Activated CD8-positive, alpha-beta memory T cell treated with anti-CD3 and anti-CD28 coated beads, Interleukin-2, amount 10 ng/mL, durations not matched to agents 7 days and 5 days (primary cell): ENCODE measurements around the gene MUC6. TPM values are rescaled to one million over a fixed set of nuclear protein-coding genes. Genes with fewer than 3 reads are reported as not detected.

Experiments
- ATAC-seq: fragments of 150-1000 bp; cut with Tn5 transposase; one replicate; pipeline ENCODE4 v1.10.0; 2021; ENCODE audit warnings: moderate library complexity
- CTCF ChIA-PET: fragments of 350-600 bp; sonication (Branson Sonifier 250); formaldehyde crosslinking; loops from one replicate; lab custom pipeline; 2021; ENCODE audit warnings: antibody characterized with exemption; lab: Charles Lee
- DNase-seq: peaks from one replicate; pipeline ENCODE4 v3.0.0-alpha.2; 2020
- H3K27ac Mint-ChIP-seq: one replicate; pipeline ENCODE4 v1.8.0; 2021; ENCODE audit warnings: mild to moderate bottlenecking, mixed read lengths
- H3K27me3 Mint-ChIP-seq: one replicate; pipeline ENCODE4 v1.8.0; 2021; ENCODE audit warnings: mixed read lengths
- H3K36me3 Mint-ChIP-seq: one replicate; pipeline ENCODE4 v1.8.0; 2021; ENCODE audit warnings: mild to moderate bottlenecking, mixed read lengths
- H3K4me1 Mint-ChIP-seq: one replicate; pipeline ENCODE4 v1.8.0; 2021; ENCODE audit warnings: mixed read lengths
- H3K4me3 Mint-ChIP-seq: one replicate; pipeline ENCODE4 v1.8.0; 2021; ENCODE audit warnings: mild to moderate bottlenecking, moderate library complexity, mixed read lengths
- H3K9me3 Mint-ChIP-seq: one replicate; pipeline ENCODE4 v1.8.0; 2022; ENCODE audit warnings: low read depth, mixed read lengths
- total RNA-seq, 2 experiments: library from RNA; stranded (reverse); gene quantifications; one replicate each; pipeline ENCODE4 v1.2.3, GENCODE V29; 2021

The MUC6 gene
- total RNA-seq, 2 experiments from 2014 or later: not detected

GRCh38 chr11:973237-973636 is 63.3 kb downstream of the MUC6 start:
- CTCF ChIA-PET: no interaction called here

DNA sequence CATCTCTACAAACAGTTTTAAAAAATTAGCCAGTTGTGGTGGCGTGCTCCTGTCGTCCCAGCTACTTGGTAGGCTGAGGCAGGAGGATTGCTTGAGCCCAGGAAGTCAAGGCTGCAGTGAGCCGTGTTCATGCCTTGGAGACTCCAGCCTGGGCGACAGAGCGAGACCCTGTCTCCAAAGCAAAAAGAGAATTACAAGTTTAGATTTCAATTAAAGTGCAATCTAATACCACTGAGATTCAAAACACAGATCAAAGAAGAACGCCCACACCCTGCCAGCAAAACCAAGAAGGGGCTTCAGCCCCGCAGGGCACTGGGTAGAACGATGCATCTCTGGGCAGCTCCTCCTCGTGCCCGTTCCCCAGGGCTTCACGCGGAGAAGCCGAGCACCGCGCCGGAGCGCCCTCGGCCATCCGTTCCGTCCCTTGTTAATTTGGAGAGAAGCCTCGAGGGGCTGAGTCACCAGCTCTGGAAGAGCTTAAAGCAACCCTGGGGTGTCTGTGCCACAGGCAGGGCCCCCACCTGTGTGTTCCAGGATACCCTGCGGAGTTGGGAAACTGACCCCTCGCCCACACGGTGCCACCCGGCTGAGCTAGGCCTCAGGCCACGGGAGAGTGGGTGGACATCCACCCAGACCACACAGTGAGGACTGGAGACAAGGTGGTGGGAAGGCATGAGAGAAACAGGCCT is 63.9 kb downstream of the MUC6 start:
- DNase-seq (no peak), ATAC-seq (no peak)
- H3K27me3 Mint-ChIP-seq: no peaks in the 10 kb centered on the region
- H3K9me3 Mint-ChIP-seq: no peaks in the 10 kb centered on the region
- H3K36me3 Mint-ChIP-seq: peaks cover 3% of the 10 kb centered on the region
- H3K4me3 Mint-ChIP-seq: no peak overlapping the region
- no peak overlapping the region for H3K27ac Mint-ChIP-seq
- CTCF ChIA-PET: no interaction called here
- peaks cover 22% of the 10 kb centered on the region for H3K4me1 Mint-ChIP-seq

More at GRCh38 chr11:973237-973636, 63.3 kb downstream of the MUC6 start:
- ATAC-seq (no peak), DNase-seq (no peak)
- Mint-ChIP-seq H3K27me3 (no peaks in the 10 kb centered on the region), H3K9me3 (no peaks in the 10 kb centered on the region), H3K4me1 (peaks cover 22% of the 10 kb centered on the region), H3K4me3 (no peak overlapping the region), H3K36me3 (peaks cover 3% of the 10 kb centered on the region), H3K27ac (no peak overlapping the region)

- H3K4me1 Mint-ChIP-seq: peaks cover 18% of the 10 kb centered on the region
- no peak for DNase-seq
- no peak overlapping the region for H3K4me3 Mint-ChIP-seq
- H3K27ac Mint-ChIP-seq: no peak overlapping the region
- H3K36me3 Mint-ChIP-seq: peaks cover 3% of the 10 kb centered on the region
- H3K9me3 Mint-ChIP-seq: no peaks in the 10 kb centered on the region
- CTCF ChIA-PET: no interaction called here
- no peak for ATAC-seq
- no peaks in the 10 kb centered on the region for H3K27me3 Mint-ChIP-seq
These were observed 64.7 kb downstream of the MUC6 start for GRCh38 chr11:971731-972365.

- no peak overlapping the region for H3K4me3 Mint-ChIP-seq
- ATAC-seq (no peak), DNase-seq (no peak)
- H3K27ac Mint-ChIP-seq: no peak overlapping the region
- no peaks in the 10 kb centered on the region for H3K27me3 Mint-ChIP-seq
- H3K36me3 Mint-ChIP-seq: peaks cover 3% of the 10 kb centered on the region
- no peaks in the 10 kb centered on the region for H3K9me3 Mint-ChIP-seq
- H3K4me1 Mint-ChIP-seq: peaks cover 11% of the 10 kb centered on the region
- CTCF ChIA-PET: no interaction called here
These were observed 65.3 kb downstream of the MUC6 start for GRCh38 chr11:971092-971690.

GRCh38 chr11:970319-970871 is 66.1 kb downstream of the MUC6 start:
- H3K9me3 Mint-ChIP-seq: no peaks in the 10 kb centered on the region
- H3K27ac Mint-ChIP-seq: no peak overlapping the region
- no peaks in the 10 kb centered on the region for H3K27me3 Mint-ChIP-seq
- H3K4me1 Mint-ChIP-seq: peaks cover 5% of the 10 kb centered on the region
- no peak for ATAC-seq
- CTCF ChIA-PET: no interaction called here
- DNase-seq: no peak
- no peak overlapping the region for H3K4me3 Mint-ChIP-seq
- peaks cover 3% of the 10 kb centered on the region for H3K36me3 Mint-ChIP-seq

DNA sequence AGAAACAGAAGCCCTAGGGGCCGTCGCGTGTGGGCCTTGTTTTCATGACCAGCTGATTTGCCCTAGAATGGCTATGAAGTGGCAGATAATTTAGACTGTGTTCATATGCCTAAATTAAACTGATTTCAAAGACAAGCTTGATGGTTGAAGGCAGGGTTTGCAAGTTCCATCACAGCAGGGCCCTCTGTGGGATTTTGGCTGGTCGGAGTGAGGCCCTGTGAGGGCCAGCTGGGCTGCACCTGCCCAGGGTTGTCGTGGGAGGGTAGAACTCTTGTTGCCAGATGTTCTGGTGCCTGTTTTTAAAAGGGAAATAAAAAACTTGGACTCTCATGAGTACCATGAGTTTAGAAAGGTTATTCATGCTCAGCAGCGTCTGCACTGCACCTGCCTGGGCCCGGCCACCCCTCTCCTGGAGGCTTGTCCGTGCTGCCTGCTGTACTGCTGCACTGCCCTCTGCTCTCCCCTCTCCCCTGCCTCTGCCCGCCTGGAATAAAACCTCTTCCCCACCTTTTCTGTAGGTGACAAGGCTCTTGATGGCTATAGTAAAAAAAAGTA is 66.8 kb downstream of the MUC6 start:
- no peak for ATAC-seq
- H3K4me1 Mint-ChIP-seq: peaks cover 7% of the 10 kb centered on the region
- no peak for DNase-seq
- no peaks in the 10 kb centered on the region for H3K27me3 Mint-ChIP-seq
- peaks cover 2% of the 10 kb centered on the region for H3K9me3 Mint-ChIP-seq
- H3K4me3 Mint-ChIP-seq: no peak overlapping the region
- CTCF ChIA-PET: no interaction called here
- H3K27ac Mint-ChIP-seq: no peak overlapping the region
- H3K36me3 Mint-ChIP-seq: peaks cover 5% of the 10 kb centered on the region

GRCh38 chr11:968822-969221 is 67.7 kb downstream of the MUC6 start:
- ATAC-seq: no peak
- CTCF ChIA-PET: no interaction called here
- Mint-ChIP-seq H3K27ac (no peak overlapping the region), H3K27me3 (no peaks in the 10 kb centered on the region), H3K9me3 (peaks cover 4% of the 10 kb centered on the region), H3K4me3 (no peak overlapping the region), H3K4me1 (peaks cover 7% of the 10 kb centered on the region), H3K36me3 (peaks cover 14% of the 10 kb centered on the region)
- no peak for DNase-seq

DNA sequence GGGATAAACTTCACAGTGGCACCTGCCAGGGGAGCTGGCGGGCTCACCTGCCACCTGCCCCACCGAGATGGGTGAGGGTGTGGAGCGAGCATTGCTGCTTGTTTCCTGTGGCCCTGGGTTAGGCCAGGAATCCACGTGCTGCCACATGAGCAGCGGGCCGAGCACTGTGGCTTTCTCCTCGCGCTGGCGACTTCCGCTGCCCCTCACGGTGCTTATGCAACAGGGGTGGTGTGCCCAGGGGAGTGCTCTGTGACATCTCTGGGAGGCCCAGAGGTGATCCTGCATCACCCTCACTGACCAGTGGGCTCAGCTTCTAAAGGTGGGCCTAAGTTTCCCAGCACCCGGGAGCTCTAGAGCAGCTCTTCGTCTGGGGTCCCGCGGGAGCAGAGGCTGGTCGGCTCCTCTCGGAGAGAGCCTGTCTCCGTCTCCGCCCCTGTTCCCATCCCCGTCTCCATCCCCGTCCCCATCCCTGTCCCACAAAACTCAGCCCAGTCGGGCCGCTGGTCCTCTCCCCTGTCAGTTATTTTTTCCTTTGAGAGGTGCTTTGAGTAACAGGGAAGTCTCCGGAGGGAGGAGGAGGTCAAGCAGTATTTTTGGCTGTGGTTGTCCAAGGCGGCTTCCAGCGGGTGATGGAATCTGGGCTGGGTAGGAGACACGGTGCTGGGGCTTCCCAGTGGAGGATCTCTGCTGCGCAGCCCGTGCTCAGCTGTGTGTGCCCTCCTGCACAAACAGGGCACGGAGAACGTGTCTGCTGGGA is 68.3 kb downstream of the MUC6 start:
- no peak for DNase-seq
- no peak for ATAC-seq
- peaks cover 19% of the 10 kb centered on the region for H3K36me3 Mint-ChIP-seq
- CTCF ChIA-PET: no interaction called here
- peaks cover 7% of the 10 kb centered on the region for H3K4me1 Mint-ChIP-seq
- H3K9me3 Mint-ChIP-seq: peaks cover 4% of the 10 kb centered on the region
- no peaks in the 10 kb centered on the region for H3K27me3 Mint-ChIP-seq
- no peak overlapping the region for H3K4me3 Mint-ChIP-seq
- no peak overlapping the region for H3K27ac Mint-ChIP-seq

DNA sequence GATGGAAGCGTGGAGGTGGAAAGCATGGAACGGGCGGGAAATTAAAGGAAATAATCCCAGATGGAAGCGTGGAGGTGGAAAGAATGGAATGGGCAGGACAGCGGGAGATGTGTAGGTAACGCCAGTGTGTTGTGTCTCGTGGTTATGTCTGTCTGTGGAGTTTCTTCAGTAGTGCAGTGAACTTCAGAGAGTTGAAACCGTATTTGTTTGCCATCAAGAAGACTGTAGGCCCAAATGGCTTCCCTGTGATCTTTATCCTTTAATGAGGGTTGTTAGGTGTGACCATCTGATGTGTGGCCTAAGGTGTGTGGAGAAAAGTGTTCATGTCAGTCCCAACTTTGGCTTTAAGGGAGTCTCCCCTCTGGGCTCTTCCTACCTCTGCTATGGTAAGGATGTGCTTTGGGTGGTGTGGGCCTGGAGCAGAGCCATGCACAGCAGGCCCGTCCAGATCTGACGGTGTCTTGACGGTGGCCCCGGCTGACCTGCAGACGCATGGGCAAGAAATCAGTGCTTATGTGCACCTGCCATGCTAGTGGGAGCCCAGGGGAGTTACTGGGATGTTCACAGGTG is 71.2 kb downstream of the MUC6 start:
- Mint-ChIP-seq H3K4me1 (peaks cover 13% of the 10 kb centered on the region), H3K27me3 (no peaks in the 10 kb centered on the region), H3K36me3 (peaks cover 25% of the 10 kb centered on the region), H3K27ac (peak overlapping the region; percentile 21), H3K4me3 (no peak overlapping the region), H3K9me3 (peaks cover 4% of the 10 kb centered on the region)
- peak; percentile 54 for ATAC-seq
- no peak for DNase-seq
- CTCF ChIA-PET: no interaction called here

DNA sequence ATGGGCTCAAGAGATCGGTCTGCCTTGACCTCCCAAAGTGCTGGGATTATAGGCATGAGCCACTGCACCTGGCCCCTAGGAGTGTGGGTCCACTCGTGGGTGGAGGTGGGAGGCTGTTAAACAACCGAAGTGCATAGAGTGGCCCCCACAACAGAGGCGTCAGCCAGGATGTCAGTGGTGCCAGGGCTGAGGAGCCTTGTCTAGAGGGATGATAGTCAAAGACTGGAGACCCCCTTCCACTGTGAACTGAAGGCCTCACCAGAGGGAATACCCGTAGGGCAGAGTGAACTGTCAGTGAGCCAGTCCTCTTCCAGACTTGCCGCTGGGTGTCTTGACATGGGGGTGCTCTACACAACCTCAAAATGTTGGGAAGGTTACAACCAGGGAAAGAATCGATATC is 72.7 kb downstream of the MUC6 start:
- Mint-ChIP-seq H3K36me3 (peaks cover 22% of the 10 kb centered on the region), H3K9me3 (peaks cover 4% of the 10 kb centered on the region), H3K27me3 (no peaks in the 10 kb centered on the region), H3K27ac (no peak overlapping the region), H3K4me1 (peaks cover 9% of the 10 kb centered on the region), H3K4me3 (no peak overlapping the region)
- DNase-seq (no peak), ATAC-seq (no peak)
- CTCF ChIA-PET: no interaction called here
